RPMI8226 (cell line): Measurements from ENCODE around the gene PTPRB.
"Not testable (repeated sequence)": the region's sequence is repeated elsewhere in the genome, so short reads cannot be mapped to it uniquely, and the experiment has no call there.

Experiments
- DNase-seq: peaks from one replicate; pipeline ENCODE4 v3.0.0-alpha.2; 2015

Gene PTPRB

DNA sequence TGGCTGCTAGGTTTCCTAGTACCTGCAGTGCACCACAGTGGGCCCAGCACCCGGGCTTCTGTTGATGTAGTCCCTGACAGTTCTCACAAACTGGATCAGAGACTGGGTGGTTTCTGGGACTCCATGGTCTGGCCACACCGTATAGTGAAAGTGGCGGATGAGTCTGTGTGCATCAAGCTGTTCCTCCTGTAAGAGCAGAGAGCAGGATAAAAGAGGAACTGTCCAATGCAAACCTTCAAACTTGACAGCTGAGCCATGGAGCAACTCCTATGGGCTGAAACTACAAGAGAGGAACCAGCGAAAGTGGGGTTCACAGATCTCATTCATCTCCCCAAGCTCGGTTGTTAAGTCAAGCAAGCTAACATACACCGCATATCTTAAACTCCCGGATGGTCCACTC is 102.8 kb downstream of the PTPRB start:
- no peak for DNase-seq

DNA sequence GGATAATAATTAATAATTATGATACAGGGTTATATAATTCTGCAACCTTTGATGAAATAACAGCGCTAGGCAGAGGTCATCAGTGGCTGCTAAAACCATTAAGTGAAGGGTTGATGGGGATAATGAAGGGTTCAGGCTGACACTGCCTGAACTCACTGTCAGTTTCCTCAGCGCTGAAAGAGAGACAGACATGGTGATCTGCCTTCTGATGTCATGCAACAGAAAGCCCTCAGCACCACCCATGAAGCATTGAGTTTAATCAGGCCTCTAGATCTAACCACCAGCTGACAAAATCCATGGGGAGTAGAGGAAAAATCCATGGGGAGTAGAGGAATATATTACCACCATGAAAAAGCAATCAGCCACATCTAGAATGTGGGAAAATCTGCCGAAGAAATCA is 107.6 kb downstream of the PTPRB start:
- DNase-seq = no peak

GRCh38 chr12:70520847-70521246 is 116.4 kb downstream of the PTPRB start:
- no peak for DNase-seq

- no peak for DNase-seq
Measured at GRCh38 chr12:70513426-70513825, 123.8 kb downstream of the PTPRB start.

GRCh38 chr12:70508178-70508577 is 129.1 kb downstream of the PTPRB start:
- no peak for DNase-seq

DNA sequence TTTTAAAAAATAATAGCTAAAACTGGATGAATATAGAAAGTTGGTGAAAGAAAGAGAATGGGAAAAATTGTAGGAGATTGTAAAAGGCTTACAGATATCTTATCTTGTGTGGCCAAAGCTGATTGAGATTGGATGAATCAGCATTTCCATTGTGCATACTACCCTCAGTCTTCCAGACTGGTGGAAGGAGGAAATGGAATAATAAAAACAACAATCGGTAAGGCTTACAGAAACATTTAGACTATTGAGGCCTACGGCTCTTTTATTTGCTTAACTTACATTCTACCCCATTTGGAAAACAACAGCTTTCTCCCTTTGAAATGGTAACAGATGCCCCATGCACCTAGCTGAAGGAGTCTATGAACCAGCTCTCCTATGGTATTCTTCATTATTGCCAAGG is 129.8 kb downstream of the PTPRB start:
- DNase-seq = no peak

GRCh38 chr12:70497508-70497907 is 139.7 kb downstream of the PTPRB start:
- DNase-seq = no peak

DNA sequence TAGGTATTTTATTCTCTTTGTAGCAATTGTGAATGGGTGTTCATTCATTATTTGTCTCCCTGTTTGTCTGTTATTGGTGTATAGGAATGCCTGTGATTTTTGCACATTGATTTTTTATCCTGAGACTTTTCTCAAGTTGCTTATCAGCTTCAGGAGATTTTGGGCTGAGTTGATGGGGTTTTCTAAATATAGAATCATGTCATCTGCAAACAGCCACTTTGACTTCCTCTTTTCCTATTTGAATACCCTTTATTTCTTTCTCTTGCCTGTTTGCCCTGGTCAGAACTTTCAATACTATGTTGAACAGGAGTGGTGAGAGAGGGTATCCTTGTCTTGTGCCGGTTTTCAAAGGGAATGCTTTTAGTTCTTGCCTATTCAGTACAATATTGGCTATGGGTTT is 144.3 kb downstream of the PTPRB start:
- DNase-seq = peak; percentile 9

GRCh38 chr12:70490928-70491327 is 146.3 kb downstream of the PTPRB start:
- not testable (repeated sequence) for DNase-seq

DNA sequence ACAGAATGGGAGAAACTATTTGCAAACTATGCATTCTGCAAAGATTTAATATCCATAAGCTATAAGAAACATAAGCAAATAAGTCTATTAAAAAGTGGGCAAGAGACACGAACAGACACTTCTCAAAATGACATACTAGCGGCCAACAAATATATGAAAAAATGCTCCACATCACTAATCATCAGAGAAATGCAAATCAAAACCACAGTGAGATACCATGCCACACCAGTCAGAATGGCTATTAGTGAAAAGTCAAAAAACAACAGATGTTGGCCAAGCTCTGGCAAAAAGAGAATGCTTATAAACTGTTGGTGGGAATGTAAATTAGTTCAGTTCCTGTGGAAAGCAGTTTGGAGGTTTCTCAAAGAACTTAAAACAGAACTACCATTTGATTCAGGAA is 149.8 kb downstream of the PTPRB start:
- DNase-seq = no peak

DNA sequence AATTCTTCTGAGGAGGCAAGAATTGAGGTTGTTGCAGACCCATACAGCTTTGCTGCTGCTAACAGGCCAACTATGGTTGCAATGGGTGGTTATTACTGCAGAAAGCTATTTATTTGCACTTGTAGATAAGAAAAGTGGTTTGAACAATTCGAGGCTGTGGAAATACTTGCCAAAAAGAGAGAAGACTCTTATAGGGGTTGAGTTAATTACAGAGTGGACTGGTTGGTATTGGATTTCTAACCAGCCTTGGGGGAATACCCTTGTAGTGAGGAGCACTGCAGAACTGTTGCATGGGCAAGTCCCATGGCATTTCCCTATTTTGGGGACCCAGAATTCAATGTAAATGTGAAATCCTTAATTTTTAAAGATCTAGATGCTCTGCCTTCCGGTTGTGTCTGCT is 150.6 kb downstream of the PTPRB start:
- no peak for DNase-seq

DNA sequence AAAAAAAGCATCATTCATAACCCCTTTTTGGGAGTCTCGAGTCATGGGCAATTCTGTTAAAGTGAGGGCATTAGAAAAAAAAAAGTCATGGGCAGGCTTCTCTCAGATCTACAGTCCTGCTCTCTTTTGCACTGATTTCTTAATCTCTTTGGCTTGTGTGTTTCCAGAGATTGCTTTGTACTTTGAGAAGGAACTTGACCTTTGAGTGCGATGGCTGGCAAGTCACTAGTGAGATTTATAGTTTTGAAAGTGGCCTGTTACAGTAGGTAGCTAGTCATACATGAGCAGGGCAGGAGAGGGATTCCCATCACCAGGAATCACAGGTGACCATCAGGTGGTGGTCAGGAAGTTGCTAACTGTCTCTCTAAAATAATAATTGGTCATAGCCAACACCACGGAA is 151.5 kb downstream of the PTPRB start:
- DNase-seq = no peak

DNA sequence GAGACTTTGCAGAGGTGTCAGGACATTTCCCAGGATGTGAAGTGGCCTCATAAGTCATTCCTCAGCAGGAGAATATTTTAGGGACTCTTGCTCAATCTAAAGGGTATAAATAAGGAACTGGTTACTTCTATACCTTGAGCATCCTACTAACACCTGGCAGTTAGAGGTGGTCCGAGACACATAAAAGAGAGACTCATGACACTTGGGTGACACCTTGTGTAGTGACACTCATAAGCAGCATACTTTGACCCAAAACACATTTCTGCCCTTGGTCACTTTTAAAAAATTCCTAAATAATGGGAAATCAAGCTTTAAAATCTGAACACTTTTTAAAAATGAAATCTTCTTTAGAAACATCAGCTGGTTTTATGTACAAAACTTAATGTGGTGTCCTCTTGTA is 152.8 kb downstream of the PTPRB start:
- no peak for DNase-seq

DNA sequence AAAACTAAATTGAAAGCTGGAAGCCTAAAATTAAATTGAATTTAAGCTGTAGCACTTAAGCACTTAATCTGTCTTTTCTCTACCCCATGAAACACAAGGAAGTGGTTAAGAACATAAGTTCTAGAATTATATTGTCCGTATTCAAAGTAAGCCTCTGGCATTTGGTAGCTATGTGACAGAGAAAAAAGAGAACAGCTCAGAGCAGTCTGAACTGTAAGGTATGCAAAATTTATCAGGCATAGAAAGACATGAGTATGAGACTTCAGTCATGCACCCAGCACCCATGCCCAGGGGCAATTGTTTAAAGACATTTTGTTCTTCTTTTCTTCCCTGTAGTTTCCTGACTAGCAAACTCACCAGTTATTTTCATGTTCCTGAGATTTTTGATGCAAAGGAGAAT is 154.5 kb downstream of the PTPRB start:
- no peak for DNase-seq

GRCh38 chr12:70469221-70469820 is 167.9 kb downstream of the PTPRB start:
- DNase-seq = peak; percentile 9

- DNase-seq = no peak
Measured at GRCh38 chr12:70468741-70469140, 168.5 kb downstream of the PTPRB start.

DNA sequence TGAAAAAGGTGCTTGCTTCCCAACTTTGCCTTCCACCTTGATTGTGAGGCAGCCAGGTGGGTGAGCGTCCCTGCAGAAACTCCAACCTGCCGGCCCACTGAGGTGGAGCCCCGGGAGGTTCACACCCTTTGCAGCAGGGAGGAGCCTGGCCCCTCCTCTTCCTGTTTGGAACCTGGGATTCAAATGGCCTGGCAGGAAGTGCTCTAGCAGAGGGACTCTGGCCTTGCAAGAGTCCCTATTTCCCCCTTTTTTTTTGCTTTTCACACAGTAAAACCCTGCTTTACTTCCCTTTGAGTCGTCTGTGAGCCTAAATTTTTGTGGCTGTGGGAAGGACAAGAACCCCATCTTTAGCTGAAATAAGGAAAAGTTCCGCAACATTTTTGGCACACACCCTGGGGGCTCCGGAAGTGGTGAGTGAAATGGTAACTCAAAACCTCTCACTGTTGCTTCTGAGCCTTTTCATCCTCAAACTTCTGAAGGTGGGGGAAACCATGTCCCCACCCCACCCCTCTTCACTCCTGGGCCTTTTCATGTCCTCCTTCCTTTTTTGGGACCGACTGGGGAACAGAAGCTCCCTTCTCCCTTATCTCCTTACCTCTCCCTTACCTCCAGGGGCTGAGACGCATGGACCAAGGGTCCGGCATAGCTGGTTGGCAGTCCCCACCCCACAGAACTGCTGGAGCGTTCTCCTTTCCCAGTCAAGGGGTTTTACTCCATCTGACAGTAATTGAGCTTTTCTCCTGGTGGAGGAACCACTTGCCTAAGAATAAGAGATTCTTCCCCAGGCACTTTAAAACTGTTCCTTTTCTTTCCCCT is 169.1 kb downstream of the PTPRB start:
- DNase-seq = peak; percentile 65

DNA sequence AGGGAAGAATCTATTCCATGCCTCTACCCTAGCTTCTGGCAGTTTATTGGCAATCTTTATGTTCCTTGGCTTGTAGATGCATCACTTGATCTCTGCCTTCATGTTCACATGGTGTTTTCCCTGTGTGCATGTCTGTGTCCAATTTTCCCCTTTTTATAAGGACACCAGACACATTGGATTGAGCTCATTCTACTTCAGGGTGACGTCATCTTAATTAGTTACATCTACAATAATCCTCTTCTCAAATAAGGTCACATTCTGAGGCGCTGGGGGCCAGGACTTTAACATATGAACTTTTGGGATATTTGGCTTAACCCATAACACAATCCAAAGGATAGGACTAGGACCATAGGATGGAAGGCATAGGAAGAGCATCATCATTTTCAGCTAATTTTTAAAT is 169.8 kb downstream of the PTPRB start:
- DNase-seq = no peak

GRCh38 chr12:70466753-70467152 is 170.5 kb downstream of the PTPRB start:
- no peak for DNase-seq
